Head of caudate nucleus (tissue), 42 donors: ENCODE data around the gene LIF.

Source experiments
- DNase-seq, 42 donors: peaks; one replicate each; pipeline versions ENCODE4 v3.0.0 to v3.0.0-alpha.2; 2020 to 2021; ENCODE audit warnings: mixed read lengths in 7 of 42
- intact Hi-C: fragments of 100-400 bp; cut with DNase I; formaldehyde crosslinking; loops from one replicate; pipeline ENCODE4 v1.15.0; 2022

LIF gene

GRCh38 chr22:30245985-30246813 lies at the start of gene LIF:
Gene LIF, minus strand, starts transcription at chr22:30246759. Its CDS starts 64 bp downstream, at chr22:30246695.
- DNase-seq, result peak in 24 of 42 donors; percentile 10 to 65 (median 40)
- intact Hi-C loops, result no loop called here

GRCh38 chr22:30296324-30296723 lies 49.8 kb upstream of the LIF start:
- intact Hi-C loops, result no loop called here
- no peak for DNase-seq

DNA sequence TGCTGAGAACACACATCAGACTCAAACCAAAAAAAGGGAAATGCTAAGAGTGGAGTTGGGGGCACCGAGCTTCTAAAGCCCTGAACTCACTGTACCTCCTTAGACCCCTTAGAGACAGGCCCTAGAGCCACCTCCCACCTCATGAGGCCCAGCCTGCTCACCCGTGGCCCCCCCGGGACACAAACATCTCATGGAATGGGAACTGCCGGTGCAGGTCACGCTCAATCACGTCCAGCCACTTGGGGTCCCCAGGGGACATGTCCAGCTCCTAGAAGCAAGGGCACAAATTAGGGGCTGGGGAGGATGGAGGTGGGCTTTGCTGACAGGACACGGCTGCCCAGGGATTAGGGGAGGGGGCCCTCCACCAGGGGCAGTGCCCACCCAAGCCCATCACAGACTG lies 49.0 kb upstream of the LIF start:
- intact Hi-C loops, result no loop called here

DNA sequence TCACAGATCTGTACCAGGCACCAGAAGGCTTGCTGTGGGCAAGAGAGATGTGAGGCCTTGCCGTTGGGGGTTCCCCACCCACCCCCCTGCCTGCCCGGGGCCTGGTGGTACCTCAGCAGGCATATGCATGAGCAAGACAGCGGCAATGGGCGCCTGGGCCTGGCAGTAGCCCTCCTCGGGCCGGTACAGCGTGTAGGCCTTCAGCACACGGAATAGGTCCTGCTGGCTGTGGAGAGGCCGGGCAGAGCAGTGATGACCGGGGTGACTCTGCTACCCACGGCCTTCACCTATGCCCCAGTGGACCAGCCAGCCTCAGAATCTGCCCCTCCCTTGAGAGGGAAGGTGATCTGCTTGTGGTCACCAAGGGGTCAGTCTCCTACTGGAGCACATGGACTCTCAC lies 48.3 kb upstream of the LIF start:
- no peak for DNase-seq
- intact Hi-C loops, result loop anchor here (5.0 kb wide), 1 partner anchor 47 kb away; no protein-coding TSS in a partner anchor

More for the DNA sequence above, 49.0 kb upstream of the LIF start:
- DNase-seq, result no peak

DNA sequence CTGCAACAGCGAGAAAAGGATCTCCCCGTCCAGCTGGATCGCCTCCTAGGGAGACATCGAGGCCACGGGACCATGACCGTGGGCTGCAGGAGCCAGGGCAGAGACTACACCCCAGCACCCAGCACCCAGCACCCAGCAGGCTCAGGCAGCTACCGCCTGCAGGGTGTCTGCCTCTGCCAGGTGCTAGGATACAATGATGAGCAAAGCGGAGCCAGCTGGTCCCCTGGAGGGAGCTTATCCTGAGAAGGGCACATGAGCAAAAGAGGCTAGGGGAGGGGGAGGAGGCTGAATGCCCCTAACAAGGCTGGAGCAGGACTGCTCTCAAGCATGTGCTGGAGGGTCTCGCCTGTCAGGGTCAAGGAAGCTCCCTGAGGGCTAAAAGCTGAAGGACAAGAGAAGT lies 47.5 kb upstream of the LIF start:
- intact Hi-C loops, result loop anchor here (5.0 kb wide), 1 partner anchor 48 kb away; no protein-coding TSS in a partner anchor
- DNase-seq, result no peak

DNA sequence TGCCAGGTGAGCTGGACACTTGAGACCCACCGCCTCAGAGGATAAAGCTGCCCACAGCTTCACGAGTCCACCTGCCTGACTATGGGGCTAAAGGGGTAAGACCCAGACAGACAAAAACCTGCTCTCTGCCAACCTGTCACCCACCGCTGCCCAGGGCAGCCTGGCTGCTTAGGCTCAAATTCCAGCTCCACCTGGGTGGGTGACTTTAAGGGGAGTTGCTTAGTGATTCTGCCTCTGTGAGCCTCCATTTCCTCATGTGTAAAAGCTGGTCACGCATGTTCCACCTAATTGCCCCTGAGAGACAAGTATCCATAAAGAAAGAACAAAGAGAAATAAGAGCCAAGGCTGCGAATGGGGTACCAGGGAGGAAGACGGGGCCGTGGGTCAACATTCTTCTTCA lies 46.5 kb upstream of the LIF start:
- intact Hi-C loops, result loop anchor here (5.0 kb wide), 1 partner anchor 49 kb away; no protein-coding TSS in a partner anchor
- no peak for DNase-seq

DNA sequence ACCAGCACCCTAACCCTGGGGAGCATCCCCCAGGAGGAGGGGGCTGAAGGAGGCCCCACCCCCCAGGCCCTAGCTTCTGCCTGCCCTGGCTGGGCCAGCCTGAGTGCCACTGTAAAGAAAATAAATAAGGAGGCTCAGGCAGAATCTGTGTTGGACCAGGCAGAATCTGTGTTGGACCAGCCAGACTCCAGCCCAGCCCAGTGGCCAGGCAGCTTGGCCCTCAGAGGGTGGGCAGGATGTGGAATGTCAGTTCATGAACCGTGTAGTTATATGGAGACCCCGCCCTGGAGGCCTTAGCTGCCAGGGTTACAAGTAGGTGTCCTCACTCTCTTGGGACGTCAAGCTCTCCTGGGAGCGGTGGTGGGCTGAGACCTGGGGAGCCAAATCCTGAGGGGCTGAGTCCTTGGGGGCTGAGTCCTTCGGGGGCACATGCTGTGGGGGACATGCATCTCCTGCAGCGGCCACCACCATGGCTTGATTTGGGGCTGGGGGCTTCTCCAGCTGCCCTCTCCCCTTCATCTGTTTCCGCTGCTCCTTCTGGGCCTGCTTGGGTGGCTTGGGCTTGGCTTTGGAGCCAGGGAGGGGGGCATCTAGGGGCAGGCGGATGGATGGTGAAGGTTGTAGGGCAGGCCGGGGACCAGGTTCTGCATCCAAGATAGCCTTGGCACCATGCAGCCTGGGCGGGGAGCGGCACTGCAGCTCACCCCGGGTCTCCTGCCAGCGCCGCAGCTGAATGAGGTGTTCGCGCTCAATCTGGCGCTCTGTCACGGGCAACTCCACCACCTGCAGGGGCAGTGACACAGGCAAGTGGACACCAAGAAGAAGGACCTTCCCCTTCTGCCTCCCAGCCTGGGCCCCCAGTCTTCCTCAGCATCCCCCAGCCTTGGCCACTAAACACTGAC lies 45.8 kb upstream of the LIF start:
- peak in 5 of 42 donors; percentile 24 to 46 (median 33) for DNase-seq
- intact Hi-C loops, result loop anchor here (5.0 kb wide), 1 partner anchor 50 kb away; no protein-coding TSS in a partner anchor

GRCh38 chr22:30291058-30291892 lies 44.7 kb upstream of the LIF start:
- intact Hi-C loops, result loop anchor here (5.0 kb wide), 1 partner anchor 51 kb away; no protein-coding TSS in a partner anchor

DNA sequence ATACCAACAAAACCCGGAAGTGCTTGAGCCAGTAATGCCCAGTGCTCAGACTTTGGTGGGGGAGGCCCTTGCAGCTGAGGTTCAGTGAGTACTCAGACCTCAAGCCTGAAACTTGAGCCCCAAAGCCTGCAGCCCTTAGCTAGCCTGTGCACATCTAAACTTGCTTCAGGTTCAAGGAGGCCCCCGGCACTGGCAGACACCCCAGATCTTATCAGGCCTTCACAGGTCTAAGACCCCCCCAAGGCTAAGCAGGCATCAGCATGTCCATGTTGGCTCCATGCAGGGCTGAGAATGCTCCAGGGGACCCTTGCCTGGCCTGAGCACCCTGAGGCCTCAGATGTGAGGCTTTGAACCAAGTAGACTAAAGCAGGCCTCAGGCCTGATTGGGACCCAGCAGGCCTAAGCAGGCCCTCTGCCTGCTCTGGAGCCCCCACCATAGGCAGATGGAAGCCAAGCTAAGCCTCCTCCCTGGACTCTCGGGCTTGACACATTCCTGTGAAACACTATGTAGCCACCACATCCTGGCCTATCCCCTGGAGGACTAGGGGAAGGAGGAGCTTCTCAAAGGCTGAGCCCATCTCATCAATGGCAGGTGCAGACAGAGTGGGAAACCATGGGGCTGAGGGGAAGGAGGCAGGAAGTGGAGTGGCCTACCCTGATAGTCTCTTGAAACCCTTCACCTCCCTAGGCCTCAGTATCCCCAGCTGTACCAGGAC lies 43.9 kb upstream of the LIF start:
- intact Hi-C loops, result loop anchor here (5.0 kb wide), 1 partner anchor 52 kb away; no protein-coding TSS in a partner anchor
- DNase-seq, result no peak

More at GRCh38 chr22:30291058-30291892, 44.7 kb upstream of the LIF start:
- DNase-seq, result peak; percentile 68 to 95 (median 84)

DNA sequence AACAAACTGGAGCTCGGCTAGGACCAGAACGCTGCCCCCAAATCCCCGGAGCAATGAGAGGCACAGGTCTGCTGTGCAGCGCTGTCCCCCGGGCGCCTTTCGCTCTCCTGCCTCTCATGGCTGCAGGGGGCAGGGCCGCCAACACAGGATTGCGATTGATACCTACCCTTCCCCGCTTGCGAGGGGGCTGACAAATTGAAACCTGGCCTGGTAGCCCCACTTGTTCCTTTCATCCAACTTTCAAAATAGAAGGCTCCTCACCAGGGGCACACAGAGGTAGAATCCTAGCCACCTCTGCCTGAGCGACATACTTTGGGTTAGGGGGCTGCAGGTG lies 43.4 kb upstream of the LIF start:
- intact Hi-C loops, result loop anchor here (5.0 kb wide), 1 partner anchor 52 kb away; no protein-coding TSS in a partner anchor
- no peak for DNase-seq

DNA sequence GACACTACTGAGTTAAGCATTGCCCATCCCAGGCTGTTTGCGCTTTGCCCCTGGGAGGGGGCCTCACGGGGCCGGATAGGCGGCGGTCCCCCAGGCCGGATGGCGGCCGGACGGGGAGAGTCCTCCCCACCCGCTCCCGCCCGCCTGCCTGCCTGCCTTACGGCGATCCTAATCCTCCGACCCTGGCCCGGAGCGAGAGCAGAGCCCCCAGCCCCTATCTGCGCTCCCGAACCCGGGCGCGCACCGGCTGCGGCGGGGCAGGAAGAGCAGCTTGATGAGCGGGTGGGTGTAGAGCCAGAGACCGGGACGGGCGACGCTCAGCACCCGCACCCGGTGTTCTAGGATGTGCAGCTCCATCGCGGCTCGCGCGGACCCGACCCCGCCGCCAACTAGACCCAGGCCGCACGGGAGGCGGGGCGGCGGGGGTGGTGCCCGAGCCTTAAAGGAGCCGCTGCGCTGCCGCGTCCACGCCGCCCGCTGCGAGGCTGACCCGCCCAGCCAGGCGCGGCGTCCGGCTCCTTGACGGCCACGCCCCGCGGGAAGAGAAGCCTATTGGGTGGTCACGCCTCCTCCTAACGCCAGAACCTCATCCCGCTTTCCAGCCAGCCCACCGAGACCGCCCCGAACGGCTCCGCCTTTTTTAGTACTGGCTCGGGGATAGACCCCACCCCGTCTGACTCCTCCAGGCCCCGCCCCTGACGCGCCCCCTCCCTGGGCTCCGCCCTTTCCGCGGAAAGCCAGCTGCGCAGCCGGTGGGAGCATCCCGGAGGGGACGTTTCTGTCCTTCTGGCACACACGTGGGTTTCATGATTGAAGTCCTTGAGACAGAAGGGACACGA lies 42.8 kb upstream of the LIF start, which contains the start of gene CASTOR1:
Gene CASTOR1, minus strand, starts transcription at position 365 of the 839 bp plus-strand sequence. Its CDS starts 8 bp downstream, at position 357.
- intact Hi-C loops, result no loop called here
- DNase-seq, result peak; percentile 91 to 99 (median 98)

DNA sequence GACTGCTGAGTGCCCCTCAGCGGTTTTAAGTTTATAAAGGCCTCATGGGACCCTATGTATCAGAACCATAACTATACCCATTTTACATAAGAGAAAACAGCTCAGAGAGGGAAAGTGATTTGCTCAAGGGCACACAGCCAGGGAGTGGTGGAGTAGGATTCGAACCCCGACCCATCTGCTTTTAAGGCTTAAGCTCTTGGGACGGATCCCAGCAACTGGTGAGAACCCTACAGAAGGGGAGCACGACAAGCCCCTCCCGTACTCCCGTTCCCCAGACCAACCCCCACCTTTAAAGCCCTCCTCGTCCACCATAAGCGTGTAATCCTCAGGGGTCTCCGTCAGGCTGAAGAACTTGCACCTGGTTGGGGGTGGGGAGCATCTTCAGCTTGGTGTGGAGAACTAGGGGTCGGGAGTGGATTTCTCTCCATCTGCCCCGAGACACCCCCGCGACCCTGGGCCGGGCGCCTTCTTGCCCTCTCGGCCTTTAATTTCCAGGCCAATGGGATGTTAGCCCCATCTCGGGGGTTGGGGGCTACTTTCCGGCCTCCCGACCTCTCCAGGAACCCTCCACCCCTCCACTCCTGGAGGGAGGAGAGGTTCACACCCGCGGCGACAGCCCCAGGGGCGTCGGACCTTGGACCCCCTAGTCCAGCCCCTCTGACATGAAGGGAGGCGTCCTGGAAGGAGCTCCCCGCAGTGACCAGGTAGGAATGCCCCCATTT lies 42.0 kb upstream of the LIF start:
- intact Hi-C loops, result no loop called here

GRCh38 chr22:30287648-30288418 lies 41.3 kb upstream of the LIF start:
- peak; percentile 63 to 94 (median 82) for DNase-seq
- intact Hi-C loops, result loop anchor here (2.0 kb wide), 1 partner anchor 103 kb away; no protein-coding TSS in a partner anchor

More for the DNA sequence above, 42.0 kb upstream of the LIF start:
- no peak for DNase-seq

- intact Hi-C loops, result loop anchor here (2.0 kb wide), 1 partner anchor 104 kb away; no protein-coding TSS in a partner anchor
- peak in 37 of 42 donors; percentile 30 to 86 (median 66) for DNase-seq
Measured at GRCh38 chr22:30286813-30287647, 40.5 kb upstream of the LIF start.
